GM19193 (cell line): Measurements from ENCODE around the gene SLC15A4.

Source experiments
- POLR2A ChIP-seq: IDR thresholded peaks from 4 replicates; pipeline ENCODE4 v1.6.1; 2011; ENCODE audit not compliant: insufficient read depth, insufficient read length; ENCODE audit errors: extremely low read depth

Gene SLC15A4

DNA sequence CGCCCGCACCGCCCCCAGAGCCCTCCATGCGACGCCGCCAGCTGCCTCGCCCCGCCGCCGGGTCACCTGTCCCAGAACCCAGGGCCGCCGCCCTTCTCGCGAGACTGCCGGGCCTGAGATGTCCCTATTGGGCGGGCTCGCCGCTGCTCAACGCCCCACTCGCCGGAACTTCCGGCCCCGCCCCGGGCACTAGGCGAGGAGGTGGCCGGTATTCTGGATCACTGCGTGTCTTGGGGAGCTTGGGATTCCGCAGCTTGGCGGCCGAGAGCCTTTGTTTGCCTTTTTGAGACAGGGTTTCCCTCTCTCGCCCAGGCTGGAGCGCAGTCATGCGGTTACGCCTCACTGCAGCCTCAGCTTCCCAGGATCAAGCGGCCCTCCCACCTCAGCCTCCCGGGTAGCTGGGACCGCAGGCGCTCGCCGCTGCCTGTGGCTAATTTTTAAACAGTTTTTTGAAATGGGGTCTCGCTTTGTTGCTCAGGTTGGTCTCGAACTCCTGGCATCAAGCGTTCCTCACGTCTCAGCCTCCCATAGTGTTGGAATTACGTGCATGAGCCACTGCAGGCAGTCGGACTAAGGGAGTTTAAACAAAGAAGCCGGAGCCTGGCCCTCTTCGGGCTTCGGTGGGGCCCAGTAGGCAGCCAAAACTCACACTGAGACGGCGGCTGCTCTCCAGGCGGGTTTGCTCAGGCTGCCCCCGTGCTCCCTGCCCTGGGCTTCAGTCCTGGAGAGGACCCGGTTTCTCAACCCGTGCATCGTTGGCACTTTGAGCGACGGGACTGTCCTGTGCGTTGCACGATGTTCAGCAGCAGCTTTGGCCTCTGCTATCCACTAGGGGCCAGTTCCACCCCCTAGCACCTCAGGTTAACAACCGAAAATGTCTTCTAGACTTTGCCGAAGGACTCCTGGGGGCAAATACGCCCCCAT is at the start of gene SLC15A4:
TSS of gene SLC15A4 (minus strand) at position 43 of the 924 bp plus-strand sequence. CDS start at position 28, 15 bp downstream.
- peak; percentile 98 for TF ChIP-seq POLR2A

DNA sequence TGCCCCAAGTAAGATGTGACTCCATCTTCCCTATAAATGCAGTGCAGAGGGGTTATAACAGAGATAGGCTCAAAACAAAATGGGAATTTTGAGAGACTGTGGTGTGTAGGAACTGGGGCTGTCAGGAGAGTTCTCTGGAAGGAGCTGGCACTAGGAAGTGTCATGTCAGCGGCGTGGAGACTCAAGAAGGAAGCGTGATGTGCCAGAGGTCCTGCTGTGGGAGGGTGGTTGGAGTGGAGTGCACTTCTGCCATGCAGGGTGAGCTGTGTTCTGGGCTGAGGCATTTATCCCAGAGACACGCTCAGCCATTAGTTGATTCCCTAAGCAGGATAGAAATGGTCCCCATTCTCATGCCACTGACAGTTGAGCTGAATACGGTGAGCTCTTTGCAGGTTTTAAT is 48.5 kb upstream of the SLC15A4 start:
- TF ChIP-seq POLR2A, result no peak

GRCh38 chr12:128871516-128871892 is 47.7 kb upstream of the SLC15A4 start:
- TF ChIP-seq POLR2A, result no peak

DNA sequence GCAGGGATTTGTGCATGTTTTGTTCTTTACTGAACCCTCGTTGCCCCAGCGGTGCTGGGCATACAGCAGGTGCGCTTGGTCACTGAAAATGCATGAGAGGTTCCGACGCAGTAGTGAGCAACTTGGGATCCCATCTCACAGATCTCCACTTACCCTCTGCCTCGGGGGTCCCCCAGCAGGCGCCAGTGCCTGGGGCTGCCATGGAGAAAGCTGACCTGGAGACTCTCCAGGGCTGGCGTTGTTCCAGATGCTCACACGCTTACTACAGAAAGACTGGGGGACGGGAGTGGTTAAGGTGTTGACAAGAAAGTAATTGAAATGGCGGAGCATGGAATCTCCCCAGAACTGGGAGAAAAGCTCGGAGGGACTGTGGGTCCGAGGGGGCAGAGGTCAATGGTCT is 43.7 kb upstream of the SLC15A4 start:
- no peak for TF ChIP-seq POLR2A

- TF ChIP-seq POLR2A, result no peak
These were observed 40.9 kb upstream of the SLC15A4 start for GRCh38 chr12:128864516-128865186.

DNA sequence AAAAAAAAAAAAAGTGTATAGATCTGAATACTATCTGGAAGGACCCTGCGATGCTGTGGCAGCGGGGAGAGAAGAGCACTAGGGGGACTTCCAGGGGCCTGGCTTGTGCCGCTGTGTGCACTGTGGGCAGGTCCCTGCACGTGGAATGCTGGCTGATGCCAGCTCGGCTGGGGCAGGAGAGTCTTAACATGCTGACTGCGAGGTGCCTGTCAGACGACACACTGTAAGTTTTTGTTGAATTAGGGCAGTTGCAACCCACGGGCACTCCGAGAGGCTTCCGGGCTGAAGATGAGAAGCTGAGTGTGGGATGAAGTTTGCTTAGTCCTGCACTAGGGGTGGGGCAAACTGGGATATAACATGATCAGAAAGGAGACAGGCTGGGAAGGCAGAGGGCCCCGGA is 40.2 kb upstream of the SLC15A4 start:
- no peak for TF ChIP-seq POLR2A

DNA sequence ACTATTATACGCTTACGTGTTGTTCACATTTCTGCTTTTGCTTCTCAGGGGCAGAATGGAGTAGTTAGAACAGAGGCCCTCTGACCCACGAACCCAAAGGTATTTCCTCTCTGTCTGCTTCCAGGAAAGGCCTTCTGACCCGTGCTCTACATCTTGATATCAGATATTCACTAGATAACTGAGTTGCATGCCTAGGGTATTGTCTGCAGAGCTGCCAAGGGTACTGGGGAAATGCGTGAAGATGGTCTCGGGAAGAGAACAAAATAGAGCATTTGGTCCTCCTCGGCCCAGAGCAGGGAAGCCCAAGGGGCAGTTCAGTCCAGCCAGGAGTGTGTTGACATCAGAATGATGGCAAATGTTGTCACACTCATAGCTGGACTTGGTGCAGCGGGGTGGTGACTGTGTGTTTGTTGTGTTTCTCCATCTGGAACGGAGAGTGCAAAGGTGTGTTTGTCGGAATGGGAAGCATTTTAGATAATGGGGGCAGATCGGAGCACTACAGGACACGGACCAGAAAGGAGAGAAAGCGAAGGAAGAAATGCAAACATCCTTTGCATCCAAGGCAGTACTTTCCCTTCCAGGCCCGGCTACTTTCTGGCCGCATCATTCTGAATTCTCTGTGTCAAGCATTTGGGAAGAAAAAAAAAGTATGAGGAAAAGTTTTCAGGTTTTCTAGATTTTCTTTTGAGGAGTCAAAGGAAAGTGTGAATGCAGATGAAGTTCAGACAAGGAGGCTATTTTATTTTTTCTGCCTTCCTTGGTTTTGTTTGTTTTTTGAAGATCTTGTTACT is 37.7 kb upstream of the SLC15A4 start:
- no peak for TF ChIP-seq POLR2A

- TF ChIP-seq POLR2A, result no peak
These were observed 35.6 kb upstream of the SLC15A4 start for GRCh38 chr12:128859311-128859710.

DNA sequence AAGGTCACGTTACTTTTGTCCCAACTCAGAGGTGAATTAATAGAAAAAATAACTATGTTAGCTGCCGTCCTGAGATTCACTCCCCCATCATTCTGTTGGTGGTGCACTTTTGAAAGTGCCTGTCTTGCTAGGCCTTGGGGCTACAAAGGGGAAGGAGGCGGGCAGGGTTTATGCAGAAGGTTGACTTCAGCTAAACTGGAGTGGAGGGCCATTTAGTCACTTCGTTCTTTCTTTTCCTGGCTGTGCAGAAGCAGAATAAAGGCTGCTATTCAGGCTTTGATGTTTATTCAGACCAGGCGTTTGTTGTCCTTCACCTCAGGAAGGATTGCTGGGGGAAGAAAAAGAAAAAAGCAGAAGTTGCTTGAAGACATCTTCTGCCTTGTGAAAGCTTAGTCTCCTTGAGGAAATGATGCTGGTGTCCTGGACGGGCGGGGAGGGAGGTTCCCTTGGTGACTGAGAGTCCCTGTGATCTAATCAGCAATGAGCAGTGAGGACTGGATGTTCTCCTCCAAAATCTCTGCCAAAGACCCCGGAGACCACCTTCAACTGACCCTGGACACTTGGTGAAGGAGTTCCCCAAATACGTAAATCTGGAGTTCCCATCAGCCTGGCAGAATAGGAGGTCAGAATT is 33.5 kb upstream of the SLC15A4 start:
- TF ChIP-seq POLR2A, result no peak

- no peak for TF ChIP-seq POLR2A
These were observed 33.0 kb upstream of the SLC15A4 start for GRCh38 chr12:128856791-128857078.

GRCh38 chr12:128856035-128856790 is 32.5 kb upstream of the SLC15A4 start:
- TF ChIP-seq POLR2A, result no peak

DNA sequence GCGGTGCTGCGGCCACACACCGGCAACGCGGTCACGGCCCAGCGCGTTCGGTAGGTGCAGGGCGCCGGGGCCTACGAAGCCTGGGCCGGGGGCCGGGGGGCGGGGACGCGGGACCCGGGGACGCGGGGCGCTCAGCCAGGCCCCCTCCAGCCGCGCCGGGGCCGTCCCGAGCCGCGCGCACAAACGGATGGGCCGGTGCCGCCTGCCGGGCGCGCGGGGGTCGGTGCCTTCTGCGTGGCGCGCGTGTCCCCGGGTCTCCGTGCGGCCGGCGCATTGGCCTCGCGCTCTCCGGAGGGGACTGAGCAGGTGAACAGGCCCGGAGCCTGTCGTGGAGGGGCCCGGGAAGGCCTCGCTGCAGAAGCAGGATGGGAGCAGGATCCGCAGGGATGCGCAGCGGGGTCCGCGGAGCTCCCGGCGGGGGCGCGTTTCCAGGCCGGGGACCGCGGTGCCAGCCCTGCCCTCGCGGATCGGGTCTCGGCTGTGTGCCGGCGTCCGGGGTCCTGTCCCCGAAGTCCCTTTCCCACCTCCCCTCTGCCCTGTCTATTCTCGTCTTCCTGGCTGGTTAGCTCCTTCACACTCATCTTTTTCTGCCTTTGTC is 29.9 kb upstream of the SLC15A4 start:
- no peak for TF ChIP-seq POLR2A

GRCh38 chr12:128852885-128853599 is 29.3 kb upstream of the SLC15A4 start, which contains the start of gene GLT1D1:
GLT1D1 (plus strand) TSS chr12:128853478; CDS start chr12:128853582, 104 bp downstream.
- no peak for TF ChIP-seq POLR2A

DNA sequence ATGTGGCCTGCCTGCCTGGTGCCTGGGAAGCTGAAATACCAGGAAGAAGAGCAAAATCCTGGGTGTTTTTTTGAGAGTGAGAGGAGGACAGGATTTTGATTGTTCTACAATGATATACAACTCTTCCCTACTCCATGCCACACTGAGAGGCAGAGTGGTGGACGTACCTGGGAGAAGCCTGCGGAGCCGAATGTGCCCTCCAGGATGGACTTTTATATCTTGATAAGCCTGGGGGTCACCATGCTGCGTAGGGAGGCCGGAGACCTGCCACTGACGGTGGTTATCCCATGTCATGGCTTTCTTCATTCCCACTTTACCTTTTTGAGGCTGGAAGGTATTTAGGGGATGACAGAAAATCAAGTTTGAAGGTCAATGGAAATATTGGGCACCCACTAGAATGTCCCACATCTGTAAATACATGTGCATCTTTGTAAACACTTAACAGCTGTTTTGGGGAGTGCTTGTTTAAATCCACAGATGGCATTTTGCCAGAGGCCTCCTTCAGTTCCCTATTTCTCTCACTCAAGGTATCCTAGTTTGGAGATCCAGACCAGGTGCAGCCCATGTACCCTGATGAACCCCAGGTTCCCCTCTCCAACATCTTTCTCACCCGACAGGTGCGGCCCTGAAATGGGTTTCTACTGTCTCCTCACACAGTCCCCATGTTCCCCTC is 28.4 kb upstream of the SLC15A4 start:
- TF ChIP-seq POLR2A, result no peak
